Measurements from ENCODE around the gene SCD5. TPM values are rescaled to one million over a fixed set of nuclear protein-coding genes. Genes with fewer than 3 reads are reported as not detected.

Gene SCD5
- total and polyA plus RNA-seq, 2 of the 8 experiments (the other 6 are each of a cell fraction or from before 2014, with no cell fraction given): 0.92 to 1.2 TPM

DNA sequence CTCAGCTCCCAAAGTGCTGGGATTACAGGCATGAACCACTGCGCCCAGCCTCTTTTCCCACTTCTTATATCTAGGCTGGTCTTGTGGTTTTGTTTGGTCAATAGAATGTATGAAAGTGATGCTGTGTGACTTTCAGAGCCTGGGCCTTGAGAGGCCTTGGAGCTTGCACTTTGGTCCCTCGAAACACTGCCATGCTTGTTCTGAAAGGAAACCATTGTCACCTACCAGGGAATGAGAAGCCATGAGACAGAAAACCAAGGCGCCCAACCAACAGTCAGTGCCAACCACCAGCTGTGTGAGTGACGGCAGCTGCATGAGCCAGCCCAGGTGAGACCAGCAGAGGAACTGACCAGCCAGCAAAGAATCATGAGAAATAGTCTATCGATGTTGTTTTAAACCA is 57.4 kb downstream of the SCD5 start (continued):
- TF ChIP-seq, protein P1, sequence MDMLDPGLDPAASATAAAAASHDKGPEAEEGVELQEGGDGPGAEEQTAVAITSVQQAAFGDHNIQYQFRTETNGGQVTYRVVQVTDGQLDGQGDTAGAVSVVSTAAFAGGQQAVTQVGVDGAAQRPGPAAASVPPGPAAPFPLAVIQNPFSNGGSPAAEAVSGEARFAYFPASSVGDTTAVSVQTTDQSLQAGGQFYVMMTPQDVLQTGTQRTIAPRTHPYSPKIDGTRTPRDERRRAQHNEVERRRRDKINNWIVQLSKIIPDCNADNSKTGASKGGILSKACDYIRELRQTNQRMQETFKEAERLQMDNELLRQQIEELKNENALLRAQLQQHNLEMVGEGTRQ (IDR thresholded peaks at IDR 0.05; ENCODE audit: low read length): no peak
- TF ChIP-seq RAD21 (IDR thresholded peaks at IDR 0.05 in 1 of 2, conservative IDR thresholded peaks at IDR 0.05 in 1 of 2; ENCODE audit: low read depth in 2 of 2, low read length in 2 of 2): no peak
